Measurements from ENCODE around the gene ETV4.

ETV4 gene

GRCh38 chr17:43546319-43547188, at the start of gene ETV4:
ETV4 (minus strand) TSS chr17:43546340; CDS start chr17:43545617, 723 bp downstream.
- DNase-seq: peak; percentile 74 to 86 (median 81)

- no peak for DNase-seq
Observed at GRCh38 chr17:43595466-43595865, 49.3 kb upstream of the ETV4 start.

DNA sequence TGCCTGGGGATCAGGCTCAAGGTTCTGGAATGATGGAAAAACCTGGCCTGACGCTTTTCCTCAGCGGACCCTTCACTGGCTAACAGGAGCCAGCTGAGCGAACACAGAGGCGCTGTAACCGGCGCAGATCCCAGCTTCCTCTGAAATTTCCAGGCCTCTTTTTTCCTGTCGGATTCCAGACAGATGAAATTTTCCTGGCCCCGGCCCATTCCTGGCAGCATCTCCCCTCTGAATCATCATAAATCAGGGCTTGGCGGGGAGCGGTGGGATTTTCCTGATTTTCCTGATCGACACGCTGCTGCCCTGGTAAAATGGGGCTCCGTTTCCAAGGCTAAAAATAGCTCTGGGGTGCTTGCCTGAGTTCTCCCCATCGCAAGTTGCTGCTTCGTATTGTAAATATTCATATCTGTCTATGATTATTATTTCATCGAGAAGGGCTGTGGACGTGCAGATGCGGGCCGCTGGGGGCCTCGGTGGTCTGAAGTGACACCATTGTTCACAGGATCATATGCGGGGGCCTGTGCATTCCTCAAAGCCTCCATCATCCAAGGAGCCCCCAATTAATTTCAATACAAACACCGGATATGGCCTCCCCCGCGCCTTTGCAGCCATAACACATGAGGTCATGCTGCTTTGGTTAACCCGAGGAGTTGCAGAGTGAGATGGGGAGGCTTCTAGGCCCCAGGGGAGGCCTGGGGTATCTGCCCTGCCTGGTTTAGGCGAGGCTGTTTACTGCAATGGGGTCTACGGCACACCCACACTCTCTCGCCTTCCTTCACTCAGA, 45.8 kb upstream of the ETV4 start:
- DNase-seq: no peak

DNA sequence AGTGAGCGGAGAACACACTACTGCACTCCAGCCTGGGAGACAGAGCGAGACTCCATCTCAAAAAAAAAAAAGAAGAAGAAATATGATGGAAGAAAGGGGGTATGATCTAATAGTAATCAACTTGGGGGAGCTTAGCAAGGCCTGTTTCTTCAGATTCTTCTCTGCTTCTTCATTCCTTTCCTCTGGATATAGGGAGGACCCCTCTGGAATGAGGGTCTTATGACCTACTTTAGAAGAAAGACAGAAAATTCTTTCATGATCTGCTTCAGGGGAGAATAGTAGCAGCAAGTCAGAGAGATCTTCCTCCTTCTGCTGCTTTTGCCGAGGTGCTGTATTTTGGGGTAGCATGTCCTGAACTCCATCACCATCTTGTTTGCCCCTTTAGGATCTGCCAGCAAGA, 44.9 kb upstream of the ETV4 start:
- DNase-seq: no peak

DNA sequence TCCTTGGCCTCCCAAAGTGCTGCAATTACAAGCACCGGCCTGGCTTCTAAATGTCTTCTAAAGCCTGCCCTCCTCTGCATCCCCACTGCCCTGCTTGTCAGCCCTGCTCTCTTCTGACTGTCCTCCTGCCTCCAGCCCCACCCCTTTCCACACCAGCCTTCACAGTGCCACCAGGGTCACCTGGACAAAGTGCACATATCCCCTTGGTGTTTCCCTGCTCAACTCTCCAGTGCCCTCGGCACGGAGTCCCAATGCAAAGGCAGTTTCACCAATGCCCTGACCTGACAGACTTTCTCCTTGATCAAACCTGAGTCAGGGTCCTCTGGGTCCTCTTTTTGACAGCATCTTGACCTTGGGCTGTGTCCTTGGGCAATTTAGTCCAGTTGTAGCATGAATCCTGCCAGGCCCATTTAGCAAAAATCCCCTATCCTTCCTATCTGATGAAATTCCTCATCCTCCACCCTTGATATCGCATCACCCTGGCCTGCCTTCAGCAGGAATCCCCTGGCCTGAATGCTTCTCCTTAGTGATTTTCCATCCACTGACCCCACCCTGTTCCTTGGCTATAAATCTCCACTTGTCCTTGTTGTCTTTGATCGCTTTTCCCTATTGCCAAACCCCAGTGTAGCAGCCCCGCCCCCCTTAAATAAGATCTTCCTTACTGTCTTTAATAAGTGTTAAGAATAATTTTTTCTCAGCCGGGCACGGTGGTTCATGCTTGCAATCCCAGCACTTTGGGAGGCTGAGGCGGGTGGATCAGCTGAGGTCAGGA, 42.7 kb upstream of the ETV4 start:
- DNase-seq: no peak

DNA sequence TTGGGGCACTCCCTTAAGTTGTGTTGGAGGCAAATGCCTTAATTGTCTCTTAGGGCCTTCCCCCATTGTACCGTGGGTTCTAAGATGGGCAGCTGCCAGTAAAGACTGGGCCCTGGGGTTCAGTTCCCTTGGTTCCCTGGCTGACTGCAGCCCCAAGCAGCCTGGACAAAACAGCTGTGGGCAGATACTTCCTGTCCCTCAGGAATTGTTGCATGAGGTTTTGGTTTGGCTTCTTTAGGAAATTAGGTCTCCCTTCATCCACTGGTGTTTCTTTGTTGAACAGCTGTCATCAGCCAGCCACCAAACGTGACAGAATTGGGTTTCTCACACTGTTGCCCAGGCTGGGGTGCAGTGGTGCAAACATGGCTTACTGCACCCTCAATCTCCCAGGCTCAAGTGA, 42.0 kb upstream of the ETV4 start:
- DNase-seq: no peak

DNA sequence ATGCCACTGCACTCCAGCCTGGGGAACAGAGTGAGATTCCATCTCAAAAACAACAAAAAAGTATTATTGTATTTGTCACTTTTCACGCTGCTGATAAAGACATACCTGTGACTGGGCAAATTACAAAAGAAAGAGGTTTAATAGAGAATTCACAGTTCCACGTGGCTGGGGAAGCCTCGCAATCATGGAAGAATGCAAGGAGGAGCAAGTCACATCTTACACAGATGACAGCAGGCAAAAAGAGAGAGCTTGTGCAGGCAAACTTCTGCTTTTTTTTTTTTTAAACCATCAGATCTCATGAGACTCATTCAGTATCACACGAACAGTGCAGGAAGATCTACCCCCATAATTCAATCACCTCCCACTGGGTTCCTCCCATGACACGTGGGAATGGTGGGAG, 41.5 kb upstream of the ETV4 start:
- DNase-seq: no peak

GRCh38 chr17:43584666-43585102, 38.5 kb upstream of the ETV4 start:
- DNase-seq: no peak

GRCh38 chr17:43583332-43583731, 37.2 kb upstream of the ETV4 start:
- DNase-seq: no peak

DNA sequence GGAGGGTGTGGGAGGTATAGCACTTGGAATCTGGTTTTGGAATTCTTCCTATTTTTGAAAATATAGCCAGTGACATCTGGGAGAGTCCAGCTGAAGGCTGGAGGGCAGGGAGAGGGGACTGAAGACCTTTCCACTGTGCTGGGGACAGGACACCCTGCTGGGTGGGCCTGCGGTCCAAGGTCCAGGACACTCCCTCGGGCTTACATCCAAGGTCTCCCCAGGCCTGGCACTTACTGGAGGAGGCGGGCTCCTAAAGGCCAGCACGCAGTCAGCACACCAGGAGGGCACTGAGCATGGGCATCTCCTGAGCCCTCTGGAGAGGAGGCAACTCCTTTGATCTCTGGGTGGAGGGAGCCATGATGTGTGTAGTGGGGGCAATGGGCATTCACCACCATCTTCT, 35.5 kb upstream of the ETV4 start:
- DNase-seq: no peak

GRCh38 chr17:43581130-43581529, 35.0 kb upstream of the ETV4 start:
- no peak for DNase-seq

DNA sequence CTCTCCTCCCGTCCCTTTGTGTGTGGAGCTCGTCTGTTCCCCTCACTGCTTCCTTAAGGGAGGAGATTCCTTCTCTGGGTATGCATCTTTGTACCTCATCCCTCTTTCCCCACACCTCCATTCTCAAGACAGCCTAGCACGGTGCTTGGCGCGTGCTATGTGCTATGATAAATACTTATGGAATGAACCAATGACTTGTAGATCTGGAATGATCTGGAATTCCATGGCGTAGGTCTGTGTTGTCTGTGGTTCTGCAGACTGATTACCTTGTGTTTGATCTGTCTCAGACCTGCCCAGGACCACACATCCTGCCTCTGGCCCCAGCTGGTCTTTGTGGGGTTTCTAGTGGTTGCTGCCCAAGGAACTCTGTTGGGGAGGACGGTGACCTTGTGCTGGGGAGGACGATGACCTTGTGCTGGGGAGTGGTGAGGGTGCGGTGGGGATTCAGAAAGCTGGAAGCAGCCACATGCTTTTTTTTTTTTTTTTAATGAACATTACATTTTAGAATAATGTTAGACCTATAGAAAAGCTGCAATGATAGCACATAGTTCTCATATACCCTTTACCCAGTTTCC, 33.5 kb upstream of the ETV4 start:
- no peak for DNase-seq

GRCh38 chr17:43578699-43579565, 32.8 kb upstream of the ETV4 start:
- peak in 1 of 6 experiments; percentile 17 for DNase-seq

DNA sequence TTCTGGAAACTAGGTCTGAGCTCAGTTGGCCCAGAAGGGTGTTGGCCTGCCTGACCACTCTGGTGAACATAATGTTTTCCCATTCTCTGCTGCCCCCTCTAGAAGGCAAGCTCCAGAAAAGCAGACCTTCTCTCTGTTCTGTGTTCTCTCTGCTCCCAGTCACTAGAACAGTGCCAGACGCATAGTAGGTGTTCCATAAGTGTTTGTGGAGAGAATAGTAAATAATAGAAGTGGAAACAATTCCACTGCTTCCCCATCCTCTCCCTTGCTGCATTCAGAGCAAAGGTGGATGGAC, 32.2 kb upstream of the ETV4 start:
- no peak for DNase-seq

DNA sequence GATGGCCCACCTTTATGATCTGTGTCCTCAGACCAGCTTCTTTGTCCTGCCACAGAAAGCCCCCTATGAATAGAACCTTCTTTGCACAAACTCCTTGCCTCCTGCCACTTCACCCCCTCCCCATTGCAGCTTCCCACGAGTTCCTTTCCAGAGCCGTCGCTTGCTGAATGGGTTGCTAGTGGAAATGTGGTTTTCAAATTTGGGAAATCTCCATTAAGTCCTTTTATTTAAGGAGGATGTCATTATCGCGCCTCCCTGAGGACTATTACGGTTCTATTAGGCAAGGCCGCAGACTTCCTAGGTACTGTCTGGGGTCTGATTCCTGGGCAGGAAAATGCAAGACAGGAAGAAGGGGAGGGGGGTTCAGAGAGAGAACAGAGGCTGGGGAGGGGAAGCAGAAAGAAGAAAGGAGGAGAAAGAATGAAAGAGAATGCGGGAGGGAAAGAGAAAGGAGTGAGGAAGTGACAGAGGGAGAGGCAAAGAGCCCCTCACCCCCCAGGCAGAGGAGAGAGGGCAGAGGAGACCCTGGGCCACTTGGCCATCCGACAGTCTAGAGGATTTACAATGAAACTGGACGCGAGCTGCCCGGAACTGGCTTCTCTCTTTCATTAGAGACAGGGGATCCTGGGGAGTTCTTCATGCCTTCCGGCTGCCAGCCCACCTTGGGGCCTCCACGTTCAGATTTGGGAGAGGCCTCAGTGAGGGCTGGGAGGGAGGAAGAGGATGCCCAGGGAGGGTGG, 31.7 kb upstream of the ETV4 start:
- no peak for DNase-seq

DNA sequence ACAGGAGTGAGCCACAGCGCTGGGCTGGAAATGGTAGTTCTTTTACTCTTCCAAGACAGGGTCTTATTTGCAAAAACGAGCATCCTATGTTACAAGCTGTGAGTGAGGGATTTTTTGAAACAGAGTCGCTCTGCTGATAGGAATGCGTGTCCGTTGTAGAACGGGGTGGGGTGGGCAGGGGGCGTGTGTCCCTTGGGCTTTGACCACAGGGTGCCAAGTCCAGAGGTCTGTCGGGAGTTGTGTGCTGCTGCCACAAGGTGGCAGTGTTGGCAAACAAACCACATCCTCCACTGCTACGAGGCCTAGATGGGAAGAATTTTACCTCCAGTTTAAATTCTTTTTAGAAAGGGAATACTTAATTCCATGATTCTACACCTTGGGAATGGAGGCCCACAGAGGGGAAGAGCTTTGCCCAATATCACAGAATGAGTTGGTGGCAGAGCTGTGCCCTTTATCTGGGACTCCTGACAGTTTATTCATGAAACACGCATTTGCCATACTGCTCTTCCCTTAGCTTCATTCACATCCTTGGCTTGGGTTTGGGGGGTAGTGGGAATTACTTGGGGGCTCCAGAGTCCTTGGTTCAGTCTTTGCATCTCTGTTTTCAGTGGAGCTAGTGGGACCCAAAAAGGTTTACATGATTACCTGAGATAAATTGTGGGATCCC, 30.6 kb upstream of the ETV4 start:
- DNase-seq: peak; percentile 12 to 66 (median 50)

GRCh38 chr17:43574896-43575525, 28.9 kb upstream of the ETV4 start:
- no peak for DNase-seq

DNA sequence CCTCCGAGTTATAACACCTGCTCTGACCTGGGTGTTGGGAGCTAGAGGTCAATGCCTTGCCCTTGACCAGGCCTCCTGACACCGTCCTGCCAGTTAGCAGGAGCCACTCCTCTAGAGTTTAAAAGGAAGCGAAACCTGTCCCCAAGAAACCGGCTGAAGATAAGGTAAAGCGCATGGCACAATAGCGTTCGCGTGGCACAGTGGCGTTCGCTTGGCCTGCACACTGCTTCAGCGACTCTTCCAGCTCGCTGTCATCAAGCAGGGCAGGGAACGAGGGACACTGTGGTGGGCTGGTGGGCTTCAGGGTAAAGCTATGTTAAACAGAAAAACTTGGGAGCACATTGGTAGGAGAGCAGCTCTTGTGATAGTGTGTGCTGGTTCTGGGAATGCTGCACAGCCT, 28.2 kb upstream of the ETV4 start:
- DNase-seq: no peak

DNA sequence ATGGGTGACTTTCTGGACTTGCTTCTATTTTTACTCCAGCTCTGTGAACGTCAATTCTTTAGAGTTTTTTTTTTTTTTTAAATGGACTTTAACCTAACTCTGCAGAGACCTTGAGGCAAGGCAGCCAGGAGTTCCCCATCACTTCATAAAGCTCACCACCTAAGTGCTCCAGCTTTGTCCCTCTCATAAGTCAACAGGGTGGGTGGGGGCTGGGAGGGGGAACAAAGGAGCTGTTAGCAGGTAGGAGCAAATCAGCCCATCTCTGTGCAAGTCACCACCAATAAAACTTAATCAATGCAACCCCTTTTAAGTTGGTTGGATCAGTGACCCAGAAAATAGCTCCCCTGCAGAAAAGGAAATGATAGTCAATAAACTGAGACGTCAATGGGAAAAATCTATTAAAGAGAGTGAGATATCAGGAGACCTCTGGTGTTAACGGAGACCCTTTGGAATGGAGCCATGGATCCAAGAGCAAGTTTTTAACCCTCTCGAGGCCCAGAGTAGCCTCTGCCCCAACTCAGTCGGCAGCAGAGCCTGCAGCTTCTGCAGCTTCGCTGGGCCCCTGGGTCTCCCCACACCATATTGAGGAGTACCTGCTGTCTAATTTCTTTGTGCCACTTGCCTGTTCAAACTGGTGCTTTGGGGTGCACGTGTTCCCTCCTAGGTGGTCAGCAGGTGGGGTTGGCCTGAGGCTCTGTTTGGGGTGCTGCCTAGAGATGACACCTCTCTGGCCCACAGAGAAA, 27.6 kb upstream of the ETV4 start:
- no peak for DNase-seq

Data from stimulated activated naive CD4-positive, alpha-beta T cell (primary cell).